SK-N-MC (cell line): ENCODE results near the gene TREM1.
"Not testable (repeated sequence)": the region's sequence is repeated elsewhere in the genome, so short reads cannot be mapped to it uniquely, and the experiment has no call there.

ENCODE experiments used
- DNase-seq: peaks from one replicate; pipeline ENCODE4 v3.0.0-alpha.2; 2011; ENCODE audit warnings: low read depth, low spot score
- H3K27ac ChIP-seq: fragments of 200-600 bp; sonication (generic); 2 replicates; pipeline ENCODE4 v1.5.1; 2016; ENCODE audit warnings: mixed run types
- H3K36me3 ChIP-seq: fragments of 200-600 bp; sonication (generic); 2 replicates; pipeline ENCODE4 v1.6.1; 2017; ENCODE audit warnings: antibody characterized with exemption, low read length, mixed read lengths; ENCODE audit not compliant: insufficient read depth
- H3K4me3 ChIP-seq: fragments of 200-600 bp; sonication (generic); 2 replicates; pipeline ENCODE4 v1.5.1; 2016
- H3K9ac ChIP-seq: fragments of 200-600 bp; sonication (generic); 2 replicates; pipeline ENCODE4 v1.8.0; 2017; ENCODE audit warnings: mixed run types, mixed read lengths; ENCODE audit not compliant: insufficient read length
- H3K9me3 ChIP-seq: fragments of 200-600 bp; sonication (generic); 2 replicates; pipeline ENCODE4 v1.6.1; 2017; ENCODE audit warnings: low read depth, mild to moderate bottlenecking, antibody characterized with exemption, low read length, moderate library complexity, mixed read lengths
- EZH2 ChIP-seq: fragments of 200-600 bp; sonication (generic); IDR thresholded peaks from one replicate; pipeline ENCODE4 v1.6.1; 2017; ENCODE audit warnings: antibody characterized with exemption
- FOXP2 ChIP-seq: optimal IDR thresholded peaks from 2 replicates; pipeline ENCODE3; 2011; ENCODE audit warnings: mild to moderate bottlenecking, moderate library complexity; ENCODE audit not compliant: insufficient read depth; ENCODE audit errors: extremely low read length, control extremely low read depth
- POLR2AphosphoS5 ChIP-seq: IDR thresholded peaks from 2 replicates; pipeline ENCODE4 v1.6.1; 2012; ENCODE audit warnings: mild to moderate bottlenecking, low read depth, low read length, borderline replicate concordance

Gene TREM1

GRCh38 chr6:41306187-41306854, 19.8 kb upstream of the TREM1 start:
- no peak overlapping the region for H3K4me3 ChIP-seq
- no peak overlapping the region for H3K27ac ChIP-seq
- no peak overlapping the region for H3K9ac ChIP-seq
- H3K36me3 ChIP-seq = no peaks in the 10 kb centered on the region
- H3K9me3 ChIP-seq = no peaks in the 10 kb centered on the region
- no peak for TF ChIP-seq FOXP2
- no peak for TF ChIP-seq EZH2
- no peak for TF ChIP-seq POLR2AphosphoS5
- DNase-seq = peak; percentile 51

- no peaks in the 10 kb centered on the region for H3K36me3 ChIP-seq
- no peak overlapping the region for H3K4me3 ChIP-seq
- no peak overlapping the region for H3K27ac ChIP-seq
- no peak overlapping the region for H3K9ac ChIP-seq
- no peaks in the 10 kb centered on the region for H3K9me3 ChIP-seq
- DNase-seq = no peak
- TF ChIP-seq EZH2 (no peak), FOXP2 (no peak), POLR2AphosphoS5 (no peak)
Measured at GRCh38 chr6:41302638-41303037, 16.2 kb upstream of the TREM1 start.

- Histone ChIP-seq H3K36me3 (no peaks in the 10 kb centered on the region), H3K27ac (no peak overlapping the region), H3K9ac (no peak overlapping the region), H3K9me3 (no peaks in the 10 kb centered on the region), H3K4me3 (no peak overlapping the region)
- no peak for DNase-seq
- no peak for TF ChIP-seq FOXP2
- TF ChIP-seq POLR2AphosphoS5 = no peak
- TF ChIP-seq EZH2 = no peak
Measured at GRCh38 chr6:41298785-41299502, 12.5 kb upstream of the TREM1 start.

DNA sequence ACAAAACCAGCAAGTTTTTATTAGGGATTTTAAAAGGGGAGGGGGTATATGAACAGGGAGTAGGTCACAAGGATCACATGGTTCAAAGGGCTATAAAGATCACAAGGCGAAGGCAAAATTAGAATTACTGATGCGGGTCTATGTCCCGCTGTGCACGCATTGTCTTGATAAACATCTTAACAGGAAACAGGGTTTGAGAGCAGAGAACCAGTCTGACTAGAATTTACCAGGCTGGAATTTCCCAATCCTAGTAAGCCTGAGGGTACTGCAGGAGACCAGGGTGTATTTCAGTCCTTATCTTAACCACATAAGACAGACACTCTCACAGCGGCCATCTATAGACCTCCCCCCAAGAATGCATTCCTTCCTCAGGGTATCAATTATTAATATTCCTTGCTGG, 10.8 kb upstream of the TREM1 start:
- H3K4me3 ChIP-seq, H3K36me3 ChIP-seq, H3K9me3 ChIP-seq, H3K9ac ChIP-seq, H3K27ac ChIP-seq: not testable (repeated sequence)
- DNase-seq = peak; percentile 52

GRCh38 chr6:41294214-41294872, 7.9 kb upstream of the TREM1 start:
- Histone ChIP-seq H3K9me3 (no peaks in the 10 kb centered on the region), H3K4me3 (no peak overlapping the region), H3K9ac (no peak overlapping the region), H3K27ac (no peak overlapping the region), H3K36me3 (no peaks in the 10 kb centered on the region)
- DNase-seq = no peak
- TF ChIP-seq FOXP2 (no peak), EZH2 (no peak)

GRCh38 chr6:41291717-41292116, 5.2 kb upstream of the TREM1 start:
- Histone ChIP-seq H3K27ac (no peak overlapping the region), H3K4me3 (no peak overlapping the region), H3K36me3 (no peaks in the 10 kb centered on the region), H3K9ac (no peak overlapping the region), H3K9me3 (no peaks in the 10 kb centered on the region)
- TF ChIP-seq FOXP2 (no peak), EZH2 (no peak), POLR2AphosphoS5 (no peak)
- DNase-seq = no peak

DNA sequence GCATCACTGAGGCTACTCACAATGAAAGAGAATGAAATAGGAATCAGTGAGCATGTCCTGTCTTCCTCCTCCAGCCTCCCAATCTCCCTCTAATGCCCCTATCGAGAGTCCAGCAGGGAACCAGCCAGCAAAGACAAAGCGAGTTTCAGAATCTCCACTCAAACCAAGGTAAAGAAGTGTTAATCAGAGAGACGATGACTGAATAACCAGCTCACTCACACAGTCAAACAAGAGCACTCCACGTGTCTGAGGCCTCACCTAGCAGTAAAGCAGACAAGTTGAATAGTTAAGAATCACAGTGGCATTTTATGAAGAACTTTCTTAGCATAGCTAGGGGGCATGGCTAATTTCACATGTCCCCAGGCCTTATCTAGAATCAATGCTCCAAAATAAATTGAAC, 3.3 kb upstream of the TREM1 start:
- H3K4me3 ChIP-seq = no peak overlapping the region
- no peak overlapping the region for H3K9ac ChIP-seq
- no peak overlapping the region for H3K27ac ChIP-seq
- DNase-seq = no peak
- TF ChIP-seq FOXP2 (no peak), POLR2AphosphoS5 (no peak), EZH2 (no peak)
- H3K36me3 ChIP-seq = no peaks in the 10 kb centered on the region
- H3K9me3 ChIP-seq = no peaks in the 10 kb centered on the region

GRCh38 chr6:41288754-41289129, 2.3 kb upstream of the TREM1 start:
- Histone ChIP-seq H3K36me3 (no peaks in the 10 kb centered on the region), H3K9ac (no peak overlapping the region), H3K9me3 (no peaks in the 10 kb centered on the region), H3K4me3 (no peak overlapping the region), H3K27ac (no peak overlapping the region)
- DNase-seq = no peak
- no peak for TF ChIP-seq EZH2
- TF ChIP-seq POLR2AphosphoS5 = no peak
- TF ChIP-seq FOXP2 = no peak
